PC-9 (cell line): ENCODE data around the gene NR5A1.

Experiments
- CTCF ChIP-seq: fragments of 200-600 bp; sonication (generic); conservative IDR thresholded peaks from 2 replicates; pipeline ENCODE4 v1.6.1; 2017; ENCODE audit warnings: mixed run types, antibody characterized with exemption, mild to moderate bottlenecking, moderate library complexity
- EZH2 ChIP-seq: fragments of 200-600 bp; sonication (generic); IDR thresholded peaks from 2 replicates; pipeline ENCODE4 v1.8.0; 2017; ENCODE audit warnings: antibody characterized with exemption, low read depth

GRCh38 chr9:124527781-124528180, 20.6 kb upstream of the NR5A1 start:
- TF ChIP-seq CTCF, result no peak
- no peak for TF ChIP-seq EZH2
